ENCODE results near the gene ACOT7. TPM values are rescaled to one million over a fixed set of nuclear protein-coding genes. Genes with fewer than 3 reads are reported as not detected.

ACOT7 gene
- total RNA-seq, 1 donor from 2014 or later, result 21.8 TPM

DNA sequence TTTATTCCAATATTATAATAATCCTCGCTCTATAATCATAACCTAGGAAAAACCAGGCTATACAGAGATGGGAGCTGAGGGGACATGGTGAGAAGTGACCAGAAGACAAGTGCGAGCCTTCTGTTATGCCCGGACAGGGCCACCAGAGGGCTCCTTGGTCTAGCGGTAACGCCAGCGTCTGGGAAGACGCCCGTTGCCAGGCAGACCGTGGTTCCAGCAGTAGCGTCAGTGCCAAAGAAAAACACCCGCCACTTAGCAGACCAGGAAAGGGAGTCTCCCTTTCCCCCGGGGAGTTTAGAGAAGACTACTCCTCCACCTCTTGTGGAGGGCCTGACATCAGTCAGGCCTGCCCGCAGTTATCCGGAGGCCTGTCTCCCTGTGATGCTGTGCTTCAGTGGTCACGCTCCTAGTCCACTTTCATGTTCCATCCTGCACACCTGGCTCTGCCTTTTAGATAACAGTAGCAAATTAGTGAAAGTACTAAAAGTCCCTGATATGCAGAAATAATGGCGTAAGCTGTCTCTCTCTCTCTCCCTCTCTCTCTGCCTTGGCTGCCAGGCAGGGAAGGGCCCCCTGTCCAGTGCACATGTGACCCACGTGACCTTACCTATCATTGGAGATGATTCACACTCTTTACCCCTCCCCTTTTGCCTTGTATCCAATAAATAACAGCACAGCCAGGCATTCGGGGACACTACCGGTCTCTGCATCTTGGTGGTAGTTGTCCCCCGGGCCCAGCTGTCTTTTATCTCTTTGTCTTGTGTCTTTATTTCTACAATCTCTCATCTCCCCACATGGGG lies 30.3 kb downstream of the ACOT7 start:
- DNase-seq (ENCODE audit: low read depth in 2 of 2), result peak in 1 of 2 donors; percentile 46

GRCh38 chr1:6361124-6361775 lies 32.3 kb downstream of the ACOT7 start:
- no peak for DNase-seq (ENCODE audit: low read depth in 2 of 2)

GRCh38 chr1:6360517-6361070 lies 33.0 kb downstream of the ACOT7 start:
- DNase-seq (ENCODE audit: low read depth in 2 of 2), result no peak

- no peak for DNase-seq (ENCODE audit: low read depth in 2 of 2)
Measured at GRCh38 chr1:6360117-6360496, 33.5 kb downstream of the ACOT7 start.

- peak; percentile 94 to 96 for DNase-seq (ENCODE audit: low read depth in 2 of 2)
Measured at GRCh38 chr1:6359216-6360116, 34.1 kb downstream of the ACOT7 start.

DNA sequence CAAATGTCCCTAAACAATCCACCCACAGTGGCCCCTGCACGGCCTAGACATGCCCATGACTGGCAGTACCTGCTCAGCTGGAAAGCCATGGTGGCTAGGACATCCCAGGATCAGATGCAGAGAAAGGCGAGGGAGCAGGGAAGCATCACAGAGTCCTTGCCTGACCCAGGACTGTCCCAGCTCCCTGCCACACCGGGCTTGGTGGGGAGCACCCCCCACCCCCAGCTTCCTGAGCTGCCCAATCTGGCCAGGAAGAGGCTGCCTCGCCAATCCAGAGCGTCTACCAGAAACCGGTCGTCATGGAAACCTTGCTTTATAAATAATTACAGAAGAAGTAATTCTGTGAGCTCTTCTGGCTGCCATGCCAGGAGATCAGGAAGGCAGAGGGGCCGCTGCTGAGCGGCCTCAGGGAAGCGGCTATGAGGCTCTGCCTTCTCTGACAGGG lies 34.8 kb downstream of the ACOT7 start:
- peak; percentile 74 to 91 for DNase-seq (ENCODE audit: low read depth in 2 of 2)

DNA sequence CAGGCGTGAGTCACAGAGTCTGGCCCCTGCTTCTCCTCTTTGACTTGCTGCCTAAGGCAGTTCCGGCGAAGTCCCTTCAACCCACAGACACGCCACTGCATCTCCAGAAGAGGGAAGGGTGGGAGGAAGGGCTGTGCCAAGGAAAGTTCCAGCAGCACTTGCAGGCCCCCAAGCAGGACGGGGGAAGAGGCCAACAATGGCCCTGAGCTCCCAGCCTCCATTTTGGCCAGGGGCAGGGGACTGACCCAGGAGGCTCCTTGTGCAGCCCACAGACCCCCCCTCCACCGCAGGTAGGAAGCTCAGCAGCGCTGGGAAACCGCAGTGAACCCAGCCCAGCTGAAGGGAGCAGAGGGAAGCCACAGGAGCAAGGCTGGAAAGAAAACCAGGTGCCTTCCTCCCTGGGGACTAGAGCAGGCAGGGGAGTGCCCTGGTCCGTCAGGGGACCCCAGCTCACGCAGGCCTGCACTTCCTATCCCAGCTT lies 35.4 kb downstream of the ACOT7 start:
- no peak for DNase-seq (ENCODE audit: low read depth in 2 of 2)

DNA sequence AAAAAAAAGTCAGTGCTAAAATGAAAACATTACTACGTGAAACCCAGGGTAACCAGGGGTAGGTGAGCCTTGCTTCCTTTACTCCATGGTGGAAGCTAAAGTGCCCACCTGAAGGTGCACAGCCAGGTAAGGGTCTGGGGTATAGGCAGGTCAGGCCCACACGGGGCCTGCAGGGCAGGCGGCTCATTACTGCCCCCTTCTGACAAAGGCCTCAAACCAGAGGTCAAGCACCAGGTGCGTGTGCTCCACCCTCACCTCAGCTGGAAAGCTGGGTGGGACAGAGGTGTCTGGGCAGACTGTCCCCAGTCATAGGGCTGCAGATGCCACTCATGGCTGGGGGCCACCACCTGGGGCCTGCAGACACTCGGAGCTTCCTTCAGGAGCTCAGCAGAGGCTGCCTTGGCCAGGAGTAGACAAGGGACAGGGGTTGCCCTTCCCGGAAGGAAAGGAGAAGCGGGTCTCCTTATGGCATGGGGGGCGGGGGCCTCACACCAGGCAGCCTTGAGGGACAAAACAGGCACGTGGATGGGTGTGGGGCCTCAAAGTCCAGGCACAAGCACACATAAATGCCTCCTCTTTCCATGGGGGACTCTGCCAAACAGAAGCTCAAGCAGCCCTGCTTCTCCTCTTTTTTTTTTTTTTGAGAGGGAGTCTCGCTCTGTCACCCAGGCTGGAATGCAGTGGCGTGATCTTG lies 36.2 kb downstream of the ACOT7 start:
- no peak for DNase-seq (ENCODE audit: low read depth in 2 of 2)

DNA sequence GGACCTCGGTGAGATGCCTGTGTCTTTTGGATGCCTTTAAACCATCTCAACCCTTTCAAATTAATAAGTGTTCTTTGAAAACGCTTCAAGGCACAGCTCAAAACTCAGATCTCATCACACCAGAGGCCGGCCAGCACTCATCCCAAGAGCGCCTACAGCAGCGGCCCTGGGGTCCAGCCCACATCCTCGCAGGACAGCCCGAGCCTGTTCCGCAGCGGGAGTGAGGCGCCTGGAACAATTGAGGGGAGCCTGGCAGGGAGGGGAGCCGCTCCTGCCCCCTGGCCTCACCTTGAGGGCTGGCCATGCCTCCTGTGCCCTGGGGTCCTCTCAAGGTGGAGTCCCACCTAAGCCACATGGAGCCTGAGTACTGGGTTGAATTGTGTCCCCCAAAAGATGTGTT lies 37.9 kb downstream of the ACOT7 start:
- DNase-seq (ENCODE audit: low read depth in 2 of 2), result no peak

GRCh38 chr1:6354659-6355317 lies 38.8 kb downstream of the ACOT7 start:
- DNase-seq (ENCODE audit: low read depth in 2 of 2), result no peak

- DNase-seq (ENCODE audit: low read depth in 2 of 2), result no peak
Measured at GRCh38 chr1:6353955-6354658, 39.5 kb downstream of the ACOT7 start.

DNA sequence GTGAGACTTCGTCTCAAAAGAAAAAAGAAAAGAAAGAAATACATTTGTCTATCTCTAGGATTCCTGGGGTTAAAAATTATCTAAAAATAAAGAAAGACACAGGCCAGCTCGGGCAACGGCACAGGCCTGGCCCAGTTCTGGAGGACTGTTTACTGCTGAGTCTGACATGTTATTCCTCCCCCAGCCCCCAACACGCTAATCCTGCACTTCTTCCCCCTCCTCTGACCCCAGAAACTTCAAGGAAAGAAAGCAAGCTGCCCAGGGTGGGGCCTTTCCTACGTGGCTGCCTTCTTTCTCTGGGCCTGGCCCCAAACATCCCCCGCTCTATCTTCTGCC lies 40.0 kb downstream of the ACOT7 start:
- DNase-seq (ENCODE audit: low read depth in 2 of 2), result no peak

- DNase-seq (ENCODE audit: low read depth in 2 of 2), result no peak
Measured at GRCh38 chr1:6352138-6352563, 41.4 kb downstream of the ACOT7 start.

DNA sequence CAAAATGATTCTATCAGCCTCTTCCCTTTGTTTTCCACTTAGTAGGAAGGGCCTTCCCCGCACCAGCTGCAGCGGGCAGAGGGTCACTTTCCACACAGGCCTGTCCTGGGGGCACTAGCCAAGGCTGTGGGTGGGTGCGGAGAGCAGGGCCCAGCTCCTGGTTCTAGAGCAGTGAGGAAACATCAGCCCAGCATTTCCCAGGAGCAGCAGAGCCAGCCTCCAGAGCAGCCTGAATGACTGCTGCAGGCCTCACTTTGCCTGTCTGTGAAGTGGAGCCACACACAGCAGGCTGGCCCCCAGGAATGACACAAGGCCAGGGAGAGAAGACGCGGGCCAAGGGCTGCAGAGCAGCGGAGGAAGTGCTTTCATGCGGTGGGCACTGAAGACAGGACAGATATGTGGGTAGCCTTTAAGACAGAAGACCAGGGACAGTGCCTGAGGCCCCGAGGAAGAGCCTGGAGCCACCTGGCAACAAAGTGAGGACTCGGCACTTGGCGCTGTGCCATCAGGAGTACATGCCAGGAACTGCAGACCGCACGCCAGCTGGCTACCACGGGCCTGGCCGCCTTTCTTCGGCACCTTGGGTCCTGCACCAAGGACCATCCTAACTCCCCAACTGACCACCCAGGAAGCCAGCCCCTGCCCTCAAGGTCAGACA lies 42.0 kb downstream of the ACOT7 start:
- DNase-seq (ENCODE audit: low read depth in 2 of 2), result peak; percentile 23 to 56

- no peak for DNase-seq (ENCODE audit: low read depth in 2 of 2)
Measured at GRCh38 chr1:6350416-6351088, 43.0 kb downstream of the ACOT7 start.

- no peak for DNase-seq (ENCODE audit: low read depth in 2 of 2)
Measured at GRCh38 chr1:6349254-6349943, 44.2 kb downstream of the ACOT7 start.

GRCh38 chr1:6348511-6349191 lies 44.9 kb downstream of the ACOT7 start:
- DNase-seq (ENCODE audit: low read depth in 2 of 2), result peak; percentile 80 to 93
